Inflammatory macrophage treated with lipopolysaccharide for 1 hour (primary cell): ENCODE data around the gene PHLPP1.
"Not testable (repeated sequence)": the region's sequence is repeated elsewhere in the genome, so short reads cannot be mapped to it uniquely, and the experiment has no call there.

ENCODE experiments used
- DNase-seq, 2 donors: peaks; one replicate each; pipeline ENCODE4 v3.0.0-alpha.2; 2020 to 2022

PHLPP1 gene

GRCh38 chr18:62899534-62899933, 184.2 kb downstream of the PHLPP1 start:
- DNase-seq = no peak

GRCh38 chr18:62900132-62900883, 185.0 kb downstream of the PHLPP1 start:
- no peak for DNase-seq

DNA sequence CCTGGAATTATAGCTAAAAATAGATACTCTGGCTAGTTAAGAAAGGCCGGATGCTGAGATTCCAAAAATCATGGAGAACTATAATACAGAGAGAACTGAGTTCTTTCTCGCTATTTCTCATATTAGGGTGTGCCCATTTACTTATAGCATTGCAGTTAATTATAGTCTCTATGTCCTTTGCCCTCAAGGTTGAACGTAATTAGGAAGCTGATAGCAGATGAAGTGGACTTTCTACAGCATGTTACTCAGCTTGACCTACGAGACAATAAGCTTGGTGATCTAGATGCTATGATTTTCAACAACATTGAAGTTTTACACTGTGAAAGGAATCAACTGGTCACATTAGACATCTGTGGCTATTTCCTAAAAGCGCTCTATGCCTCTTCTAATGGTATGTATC, 187.4 kb downstream of the PHLPP1 start:
- DNase-seq = no peak

DNA sequence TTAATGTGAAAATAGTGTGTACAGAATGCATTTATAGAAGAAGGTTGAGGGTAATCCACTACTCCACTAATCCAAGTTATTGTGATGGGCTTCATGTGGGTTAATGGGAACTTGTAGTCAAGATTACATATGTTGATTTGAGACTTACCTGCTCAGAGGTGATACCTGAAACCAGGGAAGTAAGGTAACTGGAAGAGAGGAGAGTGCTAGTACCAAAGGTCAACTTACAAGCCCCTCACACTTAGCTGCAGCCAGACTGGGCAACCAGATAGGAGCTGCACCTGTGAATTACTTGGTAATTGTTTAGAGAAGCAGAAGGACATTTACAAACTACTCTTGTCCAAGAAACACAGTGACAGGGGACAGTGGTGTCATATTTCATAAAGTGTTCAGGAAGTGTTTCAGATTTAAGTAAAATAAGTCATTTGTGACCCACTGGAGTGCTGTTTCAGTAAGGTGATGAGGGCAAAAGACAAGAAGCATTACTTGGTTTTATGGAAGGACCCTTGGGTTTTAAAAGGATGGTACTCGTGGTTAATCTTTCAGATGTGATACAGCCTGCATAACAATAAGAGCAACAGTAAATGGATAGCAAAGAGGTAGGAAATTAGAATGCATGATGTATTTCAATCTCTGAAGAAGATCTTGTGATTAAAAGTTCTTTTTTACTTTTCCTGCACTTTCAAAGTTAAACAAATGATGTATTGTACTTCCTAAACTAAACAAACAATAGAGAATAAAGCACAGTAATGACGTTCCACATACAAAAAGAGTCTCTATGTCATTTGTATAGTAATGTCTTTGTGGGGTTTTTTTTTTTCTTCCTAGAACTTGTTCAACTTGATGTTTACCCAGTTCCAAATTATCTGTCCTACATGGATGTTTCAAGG, 189.3 kb downstream of the PHLPP1 start:
- DNase-seq = no peak

DNA sequence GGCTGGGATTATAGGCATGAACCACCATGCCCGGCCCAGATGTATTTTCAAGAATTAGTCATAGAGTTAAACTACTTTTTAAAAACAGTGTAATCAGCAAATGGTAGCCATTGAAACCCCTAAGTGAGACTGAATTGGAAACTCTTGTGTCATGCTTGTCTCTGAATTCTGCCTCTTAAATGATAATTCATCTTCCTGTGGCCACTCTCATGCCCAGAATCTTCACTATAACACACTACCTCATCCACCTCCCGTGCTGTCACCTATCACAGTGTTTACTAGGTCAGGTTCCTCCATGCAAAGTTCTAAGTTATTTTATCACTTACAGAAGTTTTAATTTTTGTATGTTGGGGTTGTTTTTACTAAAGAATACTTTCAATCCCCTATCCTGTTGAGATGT, 197.5 kb downstream of the PHLPP1 start:
- no peak for DNase-seq

DNA sequence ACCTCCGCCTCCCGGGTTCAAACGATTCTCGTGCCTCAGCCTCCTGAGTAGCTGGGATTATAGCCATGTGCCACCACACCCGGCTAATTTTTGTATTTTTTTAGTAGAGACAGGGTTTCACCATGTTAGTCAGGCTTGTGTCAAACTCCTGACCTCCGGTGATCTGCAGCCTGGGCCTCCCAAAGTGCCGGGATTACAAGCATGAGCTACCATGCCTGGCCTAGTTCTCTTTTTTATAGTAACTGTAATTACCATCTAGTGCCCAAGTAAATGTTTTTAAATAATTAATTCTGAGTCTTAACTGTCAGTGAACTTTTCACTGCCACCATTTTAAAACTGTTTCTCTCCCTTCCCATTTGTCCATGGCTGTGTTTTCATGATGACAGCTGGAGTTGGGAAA, 198.5 kb downstream of the PHLPP1 start:
- not testable (repeated sequence) for DNase-seq

DNA sequence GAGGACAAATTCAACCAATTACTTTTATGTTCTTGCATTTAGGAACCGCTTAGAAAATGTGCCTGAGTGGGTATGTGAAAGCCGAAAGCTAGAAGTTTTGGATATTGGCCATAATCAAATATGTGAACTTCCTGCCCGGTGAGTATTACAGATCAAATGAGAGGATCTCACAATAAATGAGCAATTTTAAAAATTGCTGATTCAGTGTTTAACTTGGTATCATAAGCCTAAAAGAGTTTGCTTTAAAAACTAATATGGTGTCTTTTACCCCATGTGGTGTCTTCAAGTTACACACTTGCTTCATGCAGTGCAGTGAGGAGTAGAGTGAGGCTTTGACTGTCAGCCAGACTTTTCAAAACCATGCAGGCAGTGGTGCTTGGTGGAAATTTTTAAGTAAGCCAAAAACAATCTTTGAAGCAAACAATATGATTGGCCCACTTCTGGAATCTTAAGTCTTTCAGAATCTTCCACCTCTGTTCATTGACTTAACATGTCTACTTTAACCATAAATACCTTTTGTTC, 199.6 kb downstream of the PHLPP1 start:
- no peak for DNase-seq

GRCh38 chr18:62918361-62918760, 203.0 kb downstream of the PHLPP1 start:
- no peak for DNase-seq

DNA sequence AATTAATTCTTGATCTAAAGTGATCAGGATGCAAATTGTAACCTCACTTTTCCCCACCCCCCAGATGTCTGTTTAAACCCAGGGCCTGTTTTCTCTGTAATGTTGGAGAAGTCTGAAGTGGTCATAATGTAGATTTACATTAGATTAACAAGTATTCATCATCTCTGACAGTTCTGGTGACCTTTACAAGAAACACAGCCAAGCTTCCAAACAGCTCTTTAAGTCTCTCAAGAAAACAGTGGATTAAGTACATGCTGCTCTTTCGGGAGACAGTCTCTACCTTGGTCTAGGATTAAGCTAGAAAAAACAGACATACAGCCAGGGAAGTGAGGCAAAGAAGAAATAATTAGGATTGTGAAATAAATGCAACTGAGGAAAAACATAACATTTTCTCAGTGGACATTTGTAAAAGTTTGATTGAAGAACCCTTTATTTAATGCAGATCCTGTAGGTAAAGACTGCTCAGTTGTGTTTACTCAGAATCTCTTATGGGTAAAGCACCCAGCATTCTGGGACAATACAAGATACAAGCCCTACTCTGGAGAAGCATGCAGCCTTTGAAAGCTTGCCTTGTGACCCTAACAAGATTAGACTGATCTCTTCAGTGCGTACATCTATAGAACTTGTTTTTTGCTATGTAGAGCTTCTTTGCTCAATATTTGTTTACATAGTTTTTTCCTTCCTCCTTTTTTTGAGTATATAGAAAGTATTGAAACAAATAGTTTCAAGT, 203.9 kb downstream of the PHLPP1 start:
- DNase-seq = no peak

DNA sequence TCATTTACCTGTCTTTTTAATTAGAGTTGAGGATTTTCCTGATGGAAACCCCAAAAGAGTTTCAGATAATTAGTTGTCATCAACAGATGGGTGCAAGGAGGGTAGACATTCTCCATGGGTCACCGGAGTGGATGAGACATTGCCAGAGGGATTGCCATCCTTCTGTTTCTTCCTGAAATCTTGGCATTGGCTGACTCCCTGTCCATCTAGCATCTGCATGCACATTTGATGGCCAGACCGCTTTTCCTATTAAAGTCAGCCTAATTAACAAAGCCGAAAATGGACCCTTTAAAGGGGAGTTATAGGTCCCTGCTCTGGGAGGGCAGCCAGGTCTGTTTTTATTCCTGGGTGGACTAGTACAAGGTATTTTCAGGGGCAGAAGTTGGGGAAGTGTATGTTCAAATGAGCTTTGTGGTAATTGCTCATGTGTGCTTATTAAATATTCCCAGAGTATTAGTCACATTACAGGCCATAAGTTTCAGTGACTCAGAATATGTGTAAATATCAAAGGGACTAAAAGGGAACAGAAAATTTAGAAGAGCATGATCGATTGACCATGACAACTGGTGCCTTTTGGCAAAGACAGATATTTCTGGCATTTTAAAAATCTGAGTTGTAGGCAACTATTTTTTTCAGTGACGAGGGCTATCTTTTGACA, 209.8 kb downstream of the PHLPP1 start:
- DNase-seq = peak; percentile 31 to 47

DNA sequence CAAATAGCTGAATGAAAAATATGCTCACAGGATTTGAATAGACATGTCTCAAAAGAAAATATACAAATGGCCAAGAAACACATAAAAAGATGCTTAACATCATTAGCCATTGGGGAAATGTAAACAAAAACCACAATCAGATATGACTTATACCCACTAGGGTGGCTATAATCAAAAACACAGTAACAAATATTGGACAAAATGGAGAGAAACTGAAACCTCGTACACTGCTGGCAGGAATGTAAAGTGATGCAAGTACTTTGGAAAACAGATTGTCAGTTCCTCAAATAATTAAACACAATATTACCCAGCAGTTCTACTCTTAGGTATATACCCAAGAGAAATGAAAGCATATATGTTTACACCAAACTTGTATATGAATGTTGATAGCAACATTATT, 213.0 kb downstream of the PHLPP1 start:
- peak; percentile 25 for DNase-seq

- DNase-seq = no peak
Measured at GRCh38 chr18:62933261-62933887, 218.0 kb downstream of the PHLPP1 start.

- no peak for DNase-seq
Measured at GRCh38 chr18:62935994-62936393, 220.7 kb downstream of the PHLPP1 start.

GRCh38 chr18:62937065-62937464, 221.7 kb downstream of the PHLPP1 start:
- no peak for DNase-seq

- no peak for DNase-seq
Measured at GRCh38 chr18:62938006-62938405, 222.7 kb downstream of the PHLPP1 start.

DNA sequence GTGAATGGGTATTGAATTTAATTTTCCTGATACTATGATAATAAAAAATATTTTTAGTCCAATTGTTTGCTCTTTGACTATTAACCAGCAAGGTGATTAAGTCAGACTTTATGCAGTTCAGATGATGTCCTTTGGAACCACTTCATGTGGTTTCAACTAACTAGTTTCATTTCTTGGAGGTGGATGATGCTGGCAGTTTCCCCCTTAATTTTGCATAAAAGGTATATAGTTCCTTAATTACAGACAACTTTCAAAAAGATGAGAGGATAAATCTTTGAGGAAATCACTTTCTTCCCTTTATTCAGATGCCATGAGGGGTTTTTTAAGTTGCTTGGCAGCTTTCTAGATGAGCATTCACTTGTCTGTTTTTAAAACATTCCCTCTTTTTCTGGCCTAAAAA, 223.1 kb downstream of the PHLPP1 start:
- no peak for DNase-seq

GRCh38 chr18:62939433-62939832, 224.1 kb downstream of the PHLPP1 start:
- DNase-seq = peak; percentile 62 to 63

- no peak for DNase-seq
Measured at GRCh38 chr18:62939926-62940325, 224.6 kb downstream of the PHLPP1 start.

GRCh38 chr18:62942578-62942977, 227.2 kb downstream of the PHLPP1 start:
- DNase-seq = no peak

- DNase-seq = no peak
Measured at GRCh38 chr18:62944454-62944853, 229.1 kb downstream of the PHLPP1 start.

DNA sequence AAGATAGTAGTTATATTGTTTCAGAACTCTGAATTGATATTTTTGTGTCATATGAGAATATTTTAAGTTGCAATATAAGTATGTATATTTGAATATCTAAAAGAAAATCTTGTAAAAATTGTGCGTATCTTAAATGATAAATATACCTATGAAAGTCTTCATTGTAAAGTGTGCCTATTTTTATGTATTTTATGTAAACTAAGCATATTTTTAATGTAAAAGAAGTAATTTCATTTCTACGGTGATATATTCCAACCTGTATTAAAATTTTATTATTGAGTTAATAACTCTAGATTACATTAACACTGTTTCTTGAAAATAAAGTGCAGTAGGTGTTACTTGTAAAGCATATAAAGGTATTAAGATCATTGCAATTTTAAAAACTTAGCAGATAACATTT, 233.4 kb downstream of the PHLPP1 start:
- DNase-seq = no peak

GRCh38 chr18:62950246-62950645, 234.9 kb downstream of the PHLPP1 start:
- no peak for DNase-seq
